NB4 (cell line): Measurements from ENCODE around the gene CCIN.
A peak's percentile ranks its signal among the peaks of the same experiment; 100 is the strongest.

Experiments
- DNase-seq: peaks from one replicate; pipeline ENCODE4 v3.0.0; 2010; ENCODE audit warnings: low read depth
- H3K4me3 ChIP-seq: one replicate; pipeline ENCODE4 v1.5.1; 2011; ENCODE audit warnings: mild to moderate bottlenecking, low read depth, low read length, moderate library complexity
- MYC ChIP-seq: IDR thresholded peaks from 2 replicates; pipeline ENCODE4 v1.6.1; 2011; ENCODE audit warnings: low read depth, low read length
- POLR2A ChIP-seq: IDR thresholded peaks from 2 replicates; pipeline ENCODE4 v1.6.1; 2011; ENCODE audit warnings: mild to moderate bottlenecking; ENCODE audit not compliant: insufficient read length; ENCODE audit errors: extremely low read depth
- TF ChIP-seq, protein P1 (sequence below): IDR thresholded peaks from one replicate; pipeline ENCODE4 v1.5.1; 2012; ENCODE audit warnings: low read depth, low read length
- TF ChIP-seq, protein P2 (sequence below): IDR thresholded peaks from 2 replicates; pipeline ENCODE4 v1.6.1; 2011; ENCODE audit warnings: low read depth, low read length

The CCIN gene

GRCh38 chr9:36192196-36192595, 23.0 kb downstream of the CCIN start:
- peak overlapping the region; percentile 96 for H3K4me3 ChIP-seq
- TF ChIP-seq POLR2A (no peak), MYC (no peak)
- TF ChIP-seq, protein P1, sequence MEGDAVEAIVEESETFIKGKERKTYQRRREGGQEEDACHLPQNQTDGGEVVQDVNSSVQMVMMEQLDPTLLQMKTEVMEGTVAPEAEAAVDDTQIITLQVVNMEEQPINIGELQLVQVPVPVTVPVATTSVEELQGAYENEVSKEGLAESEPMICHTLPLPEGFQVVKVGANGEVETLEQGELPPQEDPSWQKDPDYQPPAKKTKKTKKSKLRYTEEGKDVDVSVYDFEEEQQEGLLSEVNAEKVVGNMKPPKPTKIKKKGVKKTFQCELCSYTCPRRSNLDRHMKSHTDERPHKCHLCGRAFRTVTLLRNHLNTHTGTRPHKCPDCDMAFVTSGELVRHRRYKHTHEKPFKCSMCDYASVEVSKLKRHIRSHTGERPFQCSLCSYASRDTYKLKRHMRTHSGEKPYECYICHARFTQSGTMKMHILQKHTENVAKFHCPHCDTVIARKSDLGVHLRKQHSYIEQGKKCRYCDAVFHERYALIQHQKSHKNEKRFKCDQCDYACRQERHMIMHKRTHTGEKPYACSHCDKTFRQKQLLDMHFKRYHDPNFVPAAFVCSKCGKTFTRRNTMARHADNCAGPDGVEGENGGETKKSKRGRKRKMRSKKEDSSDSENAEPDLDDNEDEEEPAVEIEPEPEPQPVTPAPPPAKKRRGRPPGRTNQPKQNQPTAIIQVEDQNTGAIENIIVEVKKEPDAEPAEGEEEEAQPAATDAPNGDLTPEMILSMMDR, result no peak
- TF ChIP-seq, protein P2, sequence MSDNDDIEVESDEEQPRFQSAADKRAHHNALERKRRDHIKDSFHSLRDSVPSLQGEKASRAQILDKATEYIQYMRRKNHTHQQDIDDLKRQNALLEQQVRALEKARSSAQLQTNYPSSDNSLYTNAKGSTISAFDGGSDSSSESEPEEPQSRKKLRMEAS, result no peak
- no peak for DNase-seq

DNA sequence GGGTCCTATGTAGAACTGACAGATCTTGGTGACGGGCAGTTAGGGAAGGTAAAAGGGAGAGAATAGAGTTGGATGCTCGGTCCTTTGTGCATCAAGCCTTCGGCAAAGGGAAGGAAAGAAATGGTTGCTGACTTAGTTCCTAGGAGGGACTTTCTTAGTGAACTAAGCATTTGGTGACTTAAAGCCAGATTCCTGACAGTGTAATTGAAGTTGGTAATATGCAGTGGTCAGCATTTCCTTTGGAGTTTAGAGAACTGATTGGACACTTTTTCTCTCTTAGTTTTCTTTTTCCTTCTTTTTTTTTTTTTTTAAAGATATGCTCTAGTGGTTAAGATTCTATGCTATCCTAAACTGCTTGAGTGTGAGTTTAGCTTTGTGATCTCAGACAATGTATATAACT, 23.8 kb downstream of the CCIN start:
- DNase-seq, result no peak
- TF ChIP-seq, protein P1, result no peak
- TF ChIP-seq MYC, result no peak
- TF ChIP-seq, protein P2, result no peak
- H3K4me3 ChIP-seq, result peak overlapping the region; percentile 96

GRCh38 chr9:36194326-36195000, 25.3 kb downstream of the CCIN start:
- no peak for TF ChIP-seq POLR2A
- TF ChIP-seq, protein P1, result no peak
- TF ChIP-seq MYC, result no peak
- TF ChIP-seq, protein P2, result no peak
- peak overlapping the region; percentile 16 for H3K4me3 ChIP-seq
- DNase-seq, result no peak

DNA sequence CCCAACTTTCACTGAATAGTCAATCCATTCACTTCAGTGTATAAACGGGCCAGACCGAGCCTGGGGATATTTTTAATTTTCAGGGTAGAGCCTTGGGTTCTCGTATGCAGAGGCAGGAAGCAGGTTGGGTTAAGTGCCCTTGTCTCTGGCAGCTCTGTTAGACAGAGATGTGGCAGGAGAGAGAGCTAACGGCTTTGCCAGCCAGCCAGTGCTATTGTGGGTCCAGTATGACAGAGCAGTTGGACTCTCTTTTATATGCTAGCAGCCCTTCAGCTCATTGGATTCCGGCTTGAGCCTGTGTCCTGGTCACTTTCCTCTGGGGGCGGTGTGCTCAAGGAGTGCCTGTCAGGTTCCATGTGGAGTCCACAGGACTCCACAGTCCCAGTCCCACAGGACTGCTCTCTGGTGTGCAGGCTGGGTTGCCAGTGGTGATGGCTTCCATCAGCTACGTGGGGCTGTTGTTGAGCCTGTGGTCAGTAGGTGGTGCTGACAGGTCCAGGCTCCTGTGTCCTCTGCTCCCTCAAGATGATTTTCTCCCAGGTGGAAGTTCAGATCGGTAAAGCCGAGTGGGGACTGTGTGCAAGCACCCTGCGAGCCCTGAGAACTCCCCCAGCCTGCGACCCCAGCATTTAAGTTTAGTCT, 35.8 kb downstream of the CCIN start:
- no peak overlapping the region for H3K4me3 ChIP-seq
- DNase-seq, result no peak
- TF ChIP-seq, protein P1, result peak; percentile 7
- no peak for TF ChIP-seq MYC

DNA sequence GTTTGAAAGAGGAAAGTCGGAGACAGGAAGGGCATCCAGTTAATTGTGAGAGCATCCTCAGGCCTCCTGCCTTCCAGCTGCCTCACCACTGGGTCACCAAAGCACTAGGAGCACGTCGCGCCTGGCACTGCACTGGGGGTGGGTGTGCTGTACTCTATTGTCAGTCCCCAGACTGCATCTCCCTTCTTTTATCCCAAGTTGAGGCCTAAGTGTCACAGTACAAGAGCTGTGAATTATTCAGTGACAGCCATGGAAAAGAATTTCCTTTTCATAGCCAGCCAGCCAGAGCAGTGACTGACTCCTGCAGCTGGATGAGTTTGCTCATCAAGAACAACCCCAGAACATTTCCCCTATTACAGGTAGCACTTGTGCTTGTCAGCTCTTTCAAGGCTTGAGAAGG, 37.8 kb downstream of the CCIN start:
- no peak for TF ChIP-seq MYC
- no peak for TF ChIP-seq POLR2A
- TF ChIP-seq, protein P2, result no peak
- TF ChIP-seq, protein P1, result no peak
- no peak overlapping the region for H3K4me3 ChIP-seq
- no peak for DNase-seq
